ENCODE measurements around the gene ZNF384. TPM values are rescaled to one million over a fixed set of nuclear protein-coding genes. Genes with fewer than 3 reads are reported as not detected.
A peak's percentile ranks its signal among the peaks of the same experiment; 100 is the strongest.

Gene ZNF384
- total RNA-seq, 1 experiment from 2014 or later = 68.5 TPM

- Mint-ChIP-seq H3K27ac (ENCODE audit: unreplicated experiment) (peak within 1 kb of the TSS; percentile 60), H3K36me3 (ENCODE audit: insufficient read depth, unreplicated experiment) (peaks cover 25% of the 10 kb centered on the region), H3K4me1 (ENCODE audit: low read depth, unreplicated experiment) (no peaks in the 10 kb centered on the region), H3K4me3 (ENCODE audit: low read depth, unreplicated experiment) (no peak within 1 kb of the TSS), H3K9me3 (ENCODE audit: low read depth, unreplicated experiment) (peaks cover 6% of the 10 kb centered on the region), H3K27me3 (ENCODE audit: unreplicated experiment) (peaks cover 10% of the 10 kb centered on the region)
- intact Hi-C loops (cut with micrococcal nuclease; ENCODE audit: unreplicated experiment) = no loop called here
- TF ChIP-seq CTCF (IDR thresholded peaks at IDR 0.05; ENCODE audit: unreplicated experiment) = no peak
- BruUV-seq (replicated peaks) = no TSS peak
- CTCF ChIA-PET = no interaction called here
- no peak for DNase-seq
These were observed 42.0 kb downstream of the ZNF384 start, which contains the start of gene ACRBP for GRCh38 chr12:6647083-6647604. Gene ACRBP, minus strand, starts transcription at chr12:6647432. Its CDS starts 66 bp downstream, at chr12:6647366.

- Mint-ChIP-seq H3K27me3 (ENCODE audit: unreplicated experiment) (peaks cover 16% of the 10 kb centered on the region), H3K27ac (ENCODE audit: unreplicated experiment) (peak overlapping the region; percentile 60), H3K9me3 (ENCODE audit: low read depth, unreplicated experiment) (peaks cover 6% of the 10 kb centered on the region), H3K4me3 (ENCODE audit: low read depth, unreplicated experiment) (no peak overlapping the region), H3K36me3 (ENCODE audit: insufficient read depth, unreplicated experiment) (peaks cover 21% of the 10 kb centered on the region), H3K4me1 (ENCODE audit: low read depth, unreplicated experiment) (no peaks in the 10 kb centered on the region)
- BruUV-seq (replicated peaks) = no TSS peak
- no peak for DNase-seq
- CTCF ChIA-PET = no interaction called here
- intact Hi-C loops (cut with micrococcal nuclease; ENCODE audit: unreplicated experiment) = no loop called here
- no peak for TF ChIP-seq CTCF (IDR thresholded peaks at IDR 0.05; ENCODE audit: unreplicated experiment)
These were observed 42.7 kb downstream of the ZNF384 start for GRCh38 chr12:6646276-6647082.

GRCh38 chr12:6644903-6645302, 44.3 kb downstream of the ZNF384 start:
- no peaks in the 10 kb centered on the region for H3K4me1 Mint-ChIP-seq (ENCODE audit: low read depth, unreplicated experiment)
- peaks cover 29% of the 10 kb centered on the region for H3K27me3 Mint-ChIP-seq (ENCODE audit: unreplicated experiment)
- H3K9me3 Mint-ChIP-seq (ENCODE audit: low read depth, unreplicated experiment) = peaks cover 6% of the 10 kb centered on the region
- no peak for TF ChIP-seq CTCF (IDR thresholded peaks at IDR 0.05; ENCODE audit: unreplicated experiment)
- no peak overlapping the region for H3K4me3 Mint-ChIP-seq (ENCODE audit: low read depth, unreplicated experiment)
- no TSS peak for BruUV-seq (replicated peaks)
- intact Hi-C loops (cut with micrococcal nuclease; ENCODE audit: unreplicated experiment) = no loop called here
- CTCF ChIA-PET = no interaction called here
- DNase-seq = no peak
- peaks cover 21% of the 10 kb centered on the region for H3K36me3 Mint-ChIP-seq (ENCODE audit: insufficient read depth, unreplicated experiment)
- no peak overlapping the region for H3K27ac Mint-ChIP-seq (ENCODE audit: unreplicated experiment)

GRCh38 chr12:6644257-6644596, 44.9 kb downstream of the ZNF384 start:
- peaks cover 29% of the 10 kb centered on the region for H3K27me3 Mint-ChIP-seq (ENCODE audit: unreplicated experiment)
- H3K36me3 Mint-ChIP-seq (ENCODE audit: insufficient read depth, unreplicated experiment) = peaks cover 21% of the 10 kb centered on the region
- CTCF ChIA-PET = no interaction called here
- intact Hi-C loops (cut with micrococcal nuclease; ENCODE audit: unreplicated experiment) = no loop called here
- H3K9me3 Mint-ChIP-seq (ENCODE audit: low read depth, unreplicated experiment) = peaks cover 6% of the 10 kb centered on the region
- no peak for DNase-seq
- no TSS peak for BruUV-seq (replicated peaks)
- no peak overlapping the region for H3K27ac Mint-ChIP-seq (ENCODE audit: unreplicated experiment)
- no peaks in the 10 kb centered on the region for H3K4me1 Mint-ChIP-seq (ENCODE audit: low read depth, unreplicated experiment)
- no peak overlapping the region for H3K4me3 Mint-ChIP-seq (ENCODE audit: low read depth, unreplicated experiment)
- TF ChIP-seq CTCF (IDR thresholded peaks at IDR 0.05; ENCODE audit: unreplicated experiment) = no peak

Data from Calu3 (cell line).